ENCODE data around the gene ARHGEF28.

Gene ARHGEF28

GRCh38 chr5:73822278-73822988 is 196.4 kb downstream of the ARHGEF28 start:
- no peak for DNase-seq

- DNase-seq = peak; percentile 67
Measured at GRCh38 chr5:73822989-73823339, 197.0 kb downstream of the ARHGEF28 start.

- DNase-seq = no peak
Measured at GRCh38 chr5:73823508-73823925, 197.5 kb downstream of the ARHGEF28 start.

DNA sequence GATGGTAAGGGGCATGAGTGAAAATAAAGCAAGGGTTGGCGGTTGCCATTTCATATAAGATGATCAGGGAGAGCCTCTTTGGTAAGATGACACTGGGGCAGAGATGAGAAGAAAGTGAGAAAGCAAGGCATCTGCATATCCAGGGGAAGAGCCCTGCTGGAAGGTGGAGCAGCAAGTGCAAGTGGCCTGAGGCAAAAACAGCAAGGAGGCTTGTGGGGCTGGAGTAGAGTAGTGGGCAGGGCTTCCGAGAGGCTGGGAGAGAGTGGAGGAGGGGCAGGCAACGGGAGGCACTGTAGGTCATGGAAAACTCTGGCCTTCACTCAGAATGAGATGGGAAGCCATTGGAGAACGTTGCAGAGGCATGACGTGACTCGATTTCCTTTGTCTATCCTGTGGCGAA is 199.2 kb downstream of the ARHGEF28 start:
- no peak for DNase-seq

GRCh38 chr5:73825736-73826135 is 199.7 kb downstream of the ARHGEF28 start:
- DNase-seq = no peak

- peak; percentile 40 for DNase-seq
Measured at GRCh38 chr5:73826301-73827105, 200.5 kb downstream of the ARHGEF28 start.

- no peak for DNase-seq
Measured at GRCh38 chr5:73827106-73827450, 201.1 kb downstream of the ARHGEF28 start.

GRCh38 chr5:73828465-73828864 is 202.5 kb downstream of the ARHGEF28 start:
- no peak for DNase-seq

- no peak for DNase-seq
Measured at GRCh38 chr5:73830646-73831045, 204.7 kb downstream of the ARHGEF28 start.

DNA sequence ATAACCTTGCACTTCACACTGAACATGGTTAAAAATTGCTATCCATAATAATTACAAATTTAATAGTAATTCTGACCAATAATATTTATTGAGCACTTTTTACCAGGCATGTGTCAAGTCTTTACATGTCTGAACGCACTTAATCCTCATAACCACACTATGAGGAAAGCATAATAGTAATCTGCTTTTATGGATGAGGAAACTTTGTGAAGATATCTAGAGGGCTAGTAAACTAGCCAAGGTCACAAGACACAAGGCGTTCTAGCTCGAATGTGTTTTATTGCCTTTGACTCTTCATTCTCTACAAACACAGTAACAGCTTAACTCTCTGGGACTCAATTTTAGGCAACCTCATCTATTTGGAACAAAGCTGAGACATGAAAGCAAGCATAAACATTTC is 205.1 kb downstream of the ARHGEF28 start:
- no peak for DNase-seq

- no peak for DNase-seq
Measured at GRCh38 chr5:73834693-73835092, 208.7 kb downstream of the ARHGEF28 start.

- DNase-seq = no peak
Measured at GRCh38 chr5:73835726-73836125, 209.7 kb downstream of the ARHGEF28 start.

- no peak for DNase-seq
Measured at GRCh38 chr5:73836607-73837006, 210.6 kb downstream of the ARHGEF28 start.

- DNase-seq = no peak
Measured at GRCh38 chr5:73838901-73839300, 212.9 kb downstream of the ARHGEF28 start.

- DNase-seq = no peak
Measured at GRCh38 chr5:73841641-73842040, 215.6 kb downstream of the ARHGEF28 start.

- DNase-seq = no peak
Measured at GRCh38 chr5:73844165-73844564, 218.2 kb downstream of the ARHGEF28 start.

GRCh38 chr5:73851471-73852181 is 225.6 kb downstream of the ARHGEF28 start:
- no peak for DNase-seq

- no peak for DNase-seq
Measured at GRCh38 chr5:73853091-73853490, 227.1 kb downstream of the ARHGEF28 start.

DNA sequence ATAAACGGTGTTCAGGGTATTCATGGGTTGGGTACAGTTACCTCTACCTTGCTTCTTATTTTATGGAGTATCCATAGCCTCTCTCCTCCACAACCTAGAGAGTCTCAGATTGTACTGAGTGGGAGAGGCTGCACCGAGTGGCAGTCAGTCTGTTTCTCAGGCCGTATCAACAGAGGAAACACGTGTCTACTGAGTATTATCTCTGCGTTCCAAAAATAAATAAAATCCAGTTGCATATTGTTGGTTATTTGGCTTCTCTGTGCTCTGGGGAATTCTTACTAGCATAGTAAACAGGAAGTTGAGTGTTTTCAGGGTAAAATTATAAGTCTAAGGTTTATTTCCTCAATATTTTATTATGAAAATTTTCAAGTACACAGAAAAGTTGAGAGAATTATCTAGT is 231.0 kb downstream of the ARHGEF28 start:
- DNase-seq = no peak

- DNase-seq = no peak
Measured at GRCh38 chr5:73857446-73857845, 231.4 kb downstream of the ARHGEF28 start.

- no peak for DNase-seq
Measured at GRCh38 chr5:73858054-73858453, 232.1 kb downstream of the ARHGEF28 start.

GRCh38 chr5:73858776-73859175 is 232.8 kb downstream of the ARHGEF28 start:
- DNase-seq = no peak

DNA sequence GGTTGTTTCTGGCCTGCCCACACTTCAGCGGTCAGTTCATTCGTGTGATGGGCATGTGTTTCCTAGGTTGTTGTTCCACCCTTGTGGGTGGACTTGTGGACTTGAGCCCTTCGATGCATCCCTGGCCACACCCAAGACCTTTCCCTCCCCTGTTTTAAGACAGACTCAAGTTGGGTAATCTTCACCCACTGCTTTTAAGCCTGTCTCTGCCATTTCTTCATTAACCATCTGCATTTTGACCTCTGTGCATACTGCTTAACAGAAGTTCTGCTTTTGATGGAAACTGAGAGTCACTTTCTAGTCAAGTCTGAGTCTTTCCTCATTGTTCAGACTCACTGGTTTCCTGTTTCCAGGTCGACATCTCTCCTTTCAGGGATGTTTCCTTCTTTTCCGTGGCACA is 233.7 kb downstream of the ARHGEF28 start:
- DNase-seq = no peak

Data from DMS153 (cell line).